Tibial nerve (tissue), 3 donors: ENCODE measurements around the gene CCDC57.

ENCODE experiments used
- CTCF ChIP-seq, 5 experiments: fragments of 200-600 bp in 3 of 5; fragments of 450-650 bp in 2 of 5; sonication (generic) in 3 of 5; IDR thresholded peaks; one replicate each; pipeline ENCODE4 v1.5.1; 2016 to 2019; ENCODE audit warnings: antibody characterized with exemption in 5 of 5, mild to moderate bottlenecking in 3 of 5, moderate library complexity in 2 of 5
- POLR2A ChIP-seq, 2 donors: fragments of 450-650 bp; IDR thresholded peaks; one replicate each; pipeline ENCODE4 v1.6.1; 2017; ENCODE audit warnings: antibody characterized with exemption in 2 of 2, mild to moderate bottlenecking in 2 of 2, moderate library complexity in 2 of 2

- TF ChIP-seq POLR2A (IDR thresholded peaks at IDR 0.05) (no peak), CTCF (IDR thresholded peaks at IDR 0.05) (no peak)
Measured at GRCh38 chr17:82081546-82081945, 131.1 kb downstream of the CCDC57 start.
